Tibial nerve (tissue), 4 donors: ENCODE results near the gene RBPJL. TPM values are rescaled to one million over a fixed set of nuclear protein-coding genes. Genes with fewer than 3 reads are reported as not detected.

ENCODE experiments used
- DNase-seq, 2 donors: peaks; one replicate each; pipeline ENCODE4 v3.0.0-alpha.2; 2019; ENCODE audit warnings: low spot score in 2 of 2
- H3K27ac ChIP-seq, 4 donors: fragments of 200-600 bp; sonication (generic) in 3 of 4; one replicate each; pipeline ENCODE4 v1.5.1; 2017 to 2019; ENCODE audit warnings: mild to moderate bottlenecking in 1 of 4
- H3K27me3 ChIP-seq, 2 donors: fragments of 200-600 bp; sonication (generic) in 1 of 2; one replicate each; pipeline versions ENCODE4 v1.5.1 to v1.6.0; 2017 to 2019
- H3K36me3 ChIP-seq, 3 donors: fragments of 200-600 bp; sonication (generic); one replicate each; pipeline ENCODE4 v1.5.1; 2018 to 2019
- H3K4me1 ChIP-seq, 4 donors: fragments of 200-600 bp; sonication (generic) in 3 of 4; one replicate each; pipeline ENCODE4 v1.5.1; 2017 to 2019
- H3K4me3 ChIP-seq, 4 donors: fragments of 200-600 bp; sonication (generic) in 3 of 4; one replicate each; pipeline ENCODE4 v1.5.1; 2017 to 2019; ENCODE audit warnings: mild to moderate bottlenecking in 1 of 4, moderate library complexity in 1 of 4
- H3K9me3 ChIP-seq, 4 donors: fragments of 200-600 bp; sonication (generic) in 3 of 4; one replicate each; pipeline ENCODE4 v1.5.1; 2017 to 2019
- EP300 ChIP-seq, 2 donors: sonication (generic); formaldehyde crosslinking; IDR thresholded peaks; one replicate each; pipeline ENCODE4 v1.6.1; 2017; ENCODE audit warnings: antibody characterized with exemption in 2 of 2, mild to moderate bottlenecking in 1 of 2
- POLR2A ChIP-seq, 2 donors: fragments of 450-650 bp; IDR thresholded peaks; one replicate each; pipeline ENCODE4 v1.6.1; 2017; ENCODE audit warnings: antibody characterized with exemption in 2 of 2, mild to moderate bottlenecking in 2 of 2, moderate library complexity in 2 of 2
- WGBS, 2 donors: methylation state at CpG; one replicate each; pipeline ENCODE4 v1.1.5; 2018; 5-methylcytosine and 5-hydroxymethylcytosine counted together
- total RNA-seq, 4 donors: library from RNA; depleted of rRNA; stranded (reverse); fragments of >200 nt; gene quantifications; one replicate each; pipeline ENCODE4 v1.1.0, GENCODE V29; 2016
- TF ChIP-seq, protein P1 (sequence below), 5 experiments: fragments of 200-600 bp in 3 of 5; fragments of 450-650 bp in 2 of 5; sonication (generic) in 3 of 5; IDR thresholded peaks; one replicate each; pipeline ENCODE4 v1.5.1; 2016 to 2019; ENCODE audit warnings: antibody characterized with exemption in 5 of 5, mild to moderate bottlenecking in 3 of 5, moderate library complexity in 2 of 5

RBPJL gene
- total RNA-seq, 4 donors from 2014 or later = 0.44 TPM; not detected in 3

DNA sequence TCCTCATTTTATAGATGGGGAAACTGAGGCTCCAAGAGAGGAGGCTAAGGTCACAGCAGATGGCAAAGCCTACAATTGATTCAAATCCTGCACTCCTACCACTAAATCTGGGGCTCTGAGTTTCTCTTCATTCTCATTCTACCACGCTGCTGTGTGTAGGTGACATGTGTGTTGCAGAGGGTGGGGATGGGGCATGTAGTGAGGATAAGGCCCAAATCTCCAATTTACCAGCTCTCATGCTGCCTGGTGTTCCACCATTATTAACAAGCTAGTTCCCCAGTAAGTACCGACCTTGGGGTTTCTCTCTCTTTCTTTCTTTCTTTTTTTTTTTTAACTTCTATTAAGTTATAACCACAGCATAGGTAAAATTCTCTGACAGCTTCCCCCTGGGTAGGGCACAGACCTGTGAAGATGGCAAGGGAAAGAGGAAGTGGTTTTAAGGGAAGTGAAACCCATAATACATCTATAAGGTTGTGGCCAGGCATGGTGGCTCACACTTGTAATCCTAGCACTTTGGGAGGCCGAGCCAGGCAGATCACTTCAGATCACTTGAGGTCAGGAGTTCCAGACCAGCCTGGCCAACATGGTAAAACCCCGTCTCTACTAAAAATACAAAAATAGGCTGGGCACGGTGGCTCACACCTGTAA lies 14.4 kb downstream of the RBPJL start:
- Histone ChIP-seq H3K4me1 (peaks cover 0 to 15% (median 2%) of the 10 kb centered on the region in 4 donors), H3K27me3 (peaks cover 0 to 10% of the 10 kb centered on the region in 2 donors), H3K36me3 (peaks cover 0 to 15% (median 0%) of the 10 kb centered on the region in 3 donors), H3K27ac (no peak overlapping the region), H3K4me3 (no peak overlapping the region), H3K9me3 (no peaks in the 10 kb centered on the region)
- WGBS, 2 donors = 80 to 88% methylated on average over 5 of the region's 5 CpGs
- no peak for DNase-seq
- no peak for TF ChIP-seq EP300 (IDR thresholded peaks at IDR 0.05)
- TF ChIP-seq POLR2A (IDR thresholded peaks at IDR 0.05) = no peak
- TF ChIP-seq, protein P1, sequence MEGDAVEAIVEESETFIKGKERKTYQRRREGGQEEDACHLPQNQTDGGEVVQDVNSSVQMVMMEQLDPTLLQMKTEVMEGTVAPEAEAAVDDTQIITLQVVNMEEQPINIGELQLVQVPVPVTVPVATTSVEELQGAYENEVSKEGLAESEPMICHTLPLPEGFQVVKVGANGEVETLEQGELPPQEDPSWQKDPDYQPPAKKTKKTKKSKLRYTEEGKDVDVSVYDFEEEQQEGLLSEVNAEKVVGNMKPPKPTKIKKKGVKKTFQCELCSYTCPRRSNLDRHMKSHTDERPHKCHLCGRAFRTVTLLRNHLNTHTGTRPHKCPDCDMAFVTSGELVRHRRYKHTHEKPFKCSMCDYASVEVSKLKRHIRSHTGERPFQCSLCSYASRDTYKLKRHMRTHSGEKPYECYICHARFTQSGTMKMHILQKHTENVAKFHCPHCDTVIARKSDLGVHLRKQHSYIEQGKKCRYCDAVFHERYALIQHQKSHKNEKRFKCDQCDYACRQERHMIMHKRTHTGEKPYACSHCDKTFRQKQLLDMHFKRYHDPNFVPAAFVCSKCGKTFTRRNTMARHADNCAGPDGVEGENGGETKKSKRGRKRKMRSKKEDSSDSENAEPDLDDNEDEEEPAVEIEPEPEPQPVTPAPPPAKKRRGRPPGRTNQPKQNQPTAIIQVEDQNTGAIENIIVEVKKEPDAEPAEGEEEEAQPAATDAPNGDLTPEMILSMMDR (IDR thresholded peaks at IDR 0.05) = no peak

- TF ChIP-seq POLR2A (IDR thresholded peaks at IDR 0.05) (no peak), EP300 (IDR thresholded peaks at IDR 0.05) (peak; percentile 33 to 53)
- TF ChIP-seq, protein P1 (IDR thresholded peaks at IDR 0.05) = peak; percentile 25 to 66 (median 34)
- H3K9me3 ChIP-seq = no peaks in the 10 kb centered on the region
- H3K4me3 ChIP-seq = no peak overlapping the region
- peak in 1 of 2 donors; percentile 53 for DNase-seq
- H3K27ac ChIP-seq = peak overlapping the region in 2 of 4 donors; percentile 13 to 23
- peaks cover 0 to 9% (median 2%) of the 10 kb centered on the region in 4 donors for H3K4me1 ChIP-seq
- H3K36me3 ChIP-seq = peaks cover 0 to 31% (median 0%) of the 10 kb centered on the region in 3 donors
- no peaks in the 10 kb centered on the region for H3K27me3 ChIP-seq
- 43 to 58% methylated on average over 6 to 7 of the region's 7 CpGs for WGBS, 2 donors
Observed at GRCh38 chr20:45322952-45323383, 16.3 kb downstream of the RBPJL start.

DNA sequence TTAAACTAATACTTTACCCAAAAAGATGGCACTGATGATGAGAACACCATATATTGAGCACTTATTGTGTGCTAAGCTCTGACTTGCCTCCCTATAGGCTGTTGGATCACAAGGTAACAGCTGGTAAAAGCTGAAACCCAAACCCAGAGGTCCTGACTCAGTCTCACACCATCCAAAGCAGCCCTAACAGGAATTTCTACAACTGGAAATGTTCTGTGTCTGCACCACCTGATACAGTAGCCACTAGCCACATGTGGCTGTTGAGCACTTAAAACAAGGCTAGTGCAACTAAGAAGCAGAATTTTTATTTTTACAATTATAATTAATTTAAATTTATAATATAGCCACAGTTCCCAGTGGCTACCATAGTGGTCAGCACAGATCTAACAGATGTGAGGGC lies 17.1 kb downstream of the RBPJL start:
- Histone ChIP-seq H3K4me1 (peaks cover 0 to 9% (median 2%) of the 10 kb centered on the region in 4 donors), H3K36me3 (peaks cover 0 to 38% (median 2%) of the 10 kb centered on the region in 3 donors), H3K27me3 (no peaks in the 10 kb centered on the region), H3K4me3 (no peak overlapping the region), H3K27ac (peak overlapping the region in 2 of 4 donors; percentile 23 to 35), H3K9me3 (no peaks in the 10 kb centered on the region)
- TF ChIP-seq, protein P1 (IDR thresholded peaks at IDR 0.05) = no peak
- no peak for TF ChIP-seq POLR2A (IDR thresholded peaks at IDR 0.05)
- TF ChIP-seq EP300 (IDR thresholded peaks at IDR 0.05) = no peak
- no peak for DNase-seq

- 47 to 60% methylated on average over 5 to 6 of the region's 6 CpGs for WGBS, 2 donors
- no peak overlapping the region for H3K4me3 ChIP-seq
- H3K27ac ChIP-seq = no peak overlapping the region
- H3K36me3 ChIP-seq = peaks cover 0 to 55% (median 9%) of the 10 kb centered on the region in 3 donors
- TF ChIP-seq EP300 (IDR thresholded peaks at IDR 0.05) (no peak), POLR2A (IDR thresholded peaks at IDR 0.05) (no peak)
- H3K4me1 ChIP-seq = peaks cover 0 to 2% (median 0%) of the 10 kb centered on the region in 4 donors
- no peak for DNase-seq
- H3K27me3 ChIP-seq = no peaks in the 10 kb centered on the region
- H3K9me3 ChIP-seq = no peaks in the 10 kb centered on the region
Observed at GRCh38 chr20:45325371-45325770, 18.7 kb downstream of the RBPJL start.

DNA sequence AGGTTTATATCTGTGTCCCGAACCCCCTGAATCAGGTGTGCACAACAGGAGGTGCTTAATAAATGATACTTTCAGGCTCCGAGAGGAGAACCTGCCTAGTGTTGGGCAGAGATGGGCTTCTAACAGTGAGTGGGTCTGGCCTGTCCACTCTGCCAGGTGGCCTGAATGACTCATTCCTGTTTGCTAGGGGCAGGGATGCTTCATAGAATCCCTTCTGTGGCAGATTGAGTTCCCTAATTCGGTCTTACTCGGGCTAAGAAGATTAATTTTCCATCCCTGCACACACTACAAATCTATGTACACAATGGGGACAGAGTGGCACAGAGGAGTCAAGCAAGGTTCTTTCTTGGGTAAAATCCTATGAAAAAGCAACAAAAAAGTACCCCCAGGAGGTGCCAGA lies 21.8 kb downstream of the RBPJL start:
- H3K4me3 ChIP-seq = no peak overlapping the region
- no peak overlapping the region for H3K27ac ChIP-seq
- 94 to 95% methylated on average over 4 of the region's 4 CpGs for WGBS, 2 donors
- DNase-seq = no peak
- TF ChIP-seq, protein P1 (IDR thresholded peaks at IDR 0.05) = no peak
- no peak for TF ChIP-seq POLR2A (IDR thresholded peaks at IDR 0.05)
- TF ChIP-seq EP300 (IDR thresholded peaks at IDR 0.05) = no peak
- H3K27me3 ChIP-seq = no peaks in the 10 kb centered on the region
- no peaks in the 10 kb centered on the region for H3K9me3 ChIP-seq
- H3K4me1 ChIP-seq = no peaks in the 10 kb centered on the region
- peaks cover 0 to 83% (median 9%) of the 10 kb centered on the region in 3 donors for H3K36me3 ChIP-seq
